ENCODE data around the gene IRF2BPL. TPM values are rescaled to one million over a fixed set of nuclear protein-coding genes. Genes with fewer than 3 reads are reported as not detected.

IRF2BPL gene
- total RNA-seq, 5 donors from 2014 or later (not counting 1 experiment from before 2014, with no cell fraction given), result 32.6 to 50.4 (median 38.8) TPM

- 38% methylated on average over 2 of the region's 8 CpGs for WGBS (ENCODE audit: insufficient coverage)
- H3K4me3 Mint-ChIP-seq, result peak overlapping the region; percentile 82 to 92 (median 90)
- peaks cover 2% of the 10 kb centered on the region for H3K36me3 Mint-ChIP-seq
- no peaks in the 10 kb centered on the region for H3K36me3 ChIP-seq (ENCODE audit: control insufficient read depth in 2 of 2, extremely low read depth in 1 of 2, insufficient read depth in 1 of 2, low read length in 1 of 2)
- peak overlapping the region in 1 of 2 donors; percentile 77 for H3K4me3 ChIP-seq (ENCODE audit: control insufficient read depth in 1 of 2, extremely low read depth in 1 of 2, low read length in 1 of 2)
- peaks cover 40 to 75% of the 10 kb centered on the region in 2 experiments for H3K4me1 ChIP-seq (ENCODE audit: control insufficient read depth in 1 of 2, extremely low read depth in 1 of 2, insufficient read depth in 2 of 2, low read length in 2 of 2)
- peaks cover 65 to 75% (median 73%) of the 10 kb centered on the region in 3 donors for H3K4me1 Mint-ChIP-seq
- no peaks in the 10 kb centered on the region for H3K9me3 ChIP-seq
- POLR2A ChIA-PET, result interaction anchor here in 1 of 2 donors (0.6 kb wide), 2 partner anchors 19 to 322 kb away, joined by 5 to 11 read pairs; no protein-coding TSS in a partner anchor
- no peaks in the 10 kb centered on the region for H3K27me3 ChIP-seq (replicated peaks in 1 of 2; ENCODE audit: control insufficient read depth in 2 of 2, extremely low read depth in 1 of 2, insufficient read depth in 2 of 2, low read length in 1 of 2)
- CTCF ChIA-PET, result interaction anchor here (0.7 to 1.1 kb wide), 2 partner anchors 13 to 84 kb away, joined by 3 read pairs; no protein-coding TSS in a partner anchor
- H3K9me3 Mint-ChIP-seq, result no peaks in the 10 kb centered on the region
- peak overlapping the region; percentile 94 to 96 for H3K27ac Mint-ChIP-seq
- H3K27ac ChIP-seq (ENCODE audit: low read length), result peak overlapping the region; percentile 100
- DNase-seq (no peak), ATAC-seq (replicated peaks in 1 of 4) (no peak)
- H3K27me3 Mint-ChIP-seq, result no peaks in the 10 kb centered on the region
Measured at GRCh38 chr14:77031759-77032490, 3.4 kb upstream of the IRF2BPL start.

- Histone ChIP-seq H3K9me3 (no peaks in the 10 kb centered on the region), H3K27me3 (replicated peaks in 1 of 2; ENCODE audit: control insufficient read depth in 2 of 2, extremely low read depth in 1 of 2, insufficient read depth in 2 of 2, low read length in 1 of 2) (no peaks in the 10 kb centered on the region), H3K4me1 (ENCODE audit: control insufficient read depth in 1 of 2, extremely low read depth in 1 of 2, insufficient read depth in 2 of 2, low read length in 2 of 2) (peaks cover 45 to 82% of the 10 kb centered on the region in 2 experiments), H3K4me3 (ENCODE audit: control insufficient read depth in 1 of 2, extremely low read depth in 1 of 2, low read length in 1 of 2) (peak overlapping the region; percentile 85 to 95), H3K36me3 (ENCODE audit: control insufficient read depth in 2 of 2, extremely low read depth in 1 of 2, insufficient read depth in 1 of 2, low read length in 1 of 2) (peaks cover 9 to 12% of the 10 kb centered on the region in 2 donors), H3K27ac (ENCODE audit: low read length) (peak overlapping the region; percentile 98)
- peak; percentile 54 to 80 (median 67) for DNase-seq
- under 1% methylated on average over 74 of the region's 81 CpGs for WGBS (ENCODE audit: insufficient coverage)
- Mint-ChIP-seq H3K4me3 (peak overlapping the region; percentile 88 to 99 (median 91)), H3K27me3 (no peaks in the 10 kb centered on the region), H3K4me1 (peaks cover 64 to 74% (median 70%) of the 10 kb centered on the region in 3 donors), H3K9me3 (no peaks in the 10 kb centered on the region), H3K27ac (peak overlapping the region; percentile 72 to 79), H3K36me3 (peaks cover 7% of the 10 kb centered on the region)
- ChIA-PET CTCF (interaction anchor here (0.5 to 4.0 kb wide), 10 partner anchors 12 to 112 kb away, joined by 3 to 31 read pairs (median 4); partner anchors contain the start of gene CIPC (in 1 of the 2)), POLR2A (interaction anchor here (0.6 to 3.0 kb wide), 9 partner anchors 13 to 268 kb away, joined by 3 to 41 read pairs (median 4); no protein-coding TSS in a partner anchor)
- ATAC-seq (replicated peaks in 1 of 4), result peak; percentile 36 to 43 (median 39)
Measured at GRCh38 chr14:77027538-77028383, 747 bp downstream of the IRF2BPL start.

DNA sequence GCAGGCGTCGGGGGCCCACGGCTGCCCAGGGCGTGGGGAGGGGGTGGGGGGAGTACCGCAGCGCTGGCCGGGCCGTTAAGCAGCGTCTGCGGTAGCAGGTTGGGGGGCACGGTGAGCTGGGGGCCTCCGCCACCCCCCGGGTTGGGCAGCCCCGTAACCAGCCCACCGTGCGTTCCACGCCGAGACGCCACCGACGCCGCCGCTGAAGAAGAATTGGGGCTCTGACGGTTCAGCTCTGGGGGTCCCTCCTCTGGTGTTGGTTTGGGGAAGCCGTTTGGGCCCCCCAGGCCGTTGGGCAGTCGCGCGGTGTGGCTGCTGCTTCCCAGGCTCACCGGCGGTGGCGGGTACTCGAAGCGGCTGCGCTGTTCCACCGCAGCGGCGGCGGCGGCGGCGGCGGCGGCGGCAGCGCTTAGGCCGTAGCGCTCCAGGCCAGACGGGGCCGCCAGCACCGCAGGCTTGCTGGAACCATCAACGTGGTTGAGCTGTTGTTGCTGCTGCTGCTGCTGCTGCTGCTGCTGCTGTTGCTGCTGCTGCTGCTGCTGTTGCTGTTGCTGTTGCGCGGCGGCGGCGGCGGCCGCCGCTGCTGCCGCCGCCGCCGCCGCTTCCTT, 1.5 kb downstream of the IRF2BPL start:
- peaks cover 38 to 82% of the 10 kb centered on the region in 2 experiments for H3K4me1 ChIP-seq (ENCODE audit: control insufficient read depth in 1 of 2, extremely low read depth in 1 of 2, insufficient read depth in 2 of 2, low read length in 2 of 2)
- H3K27me3 ChIP-seq (replicated peaks in 1 of 2; ENCODE audit: control insufficient read depth in 2 of 2, extremely low read depth in 1 of 2, insufficient read depth in 2 of 2, low read length in 1 of 2), result no peaks in the 10 kb centered on the region
- Mint-ChIP-seq H3K9me3 (no peaks in the 10 kb centered on the region), H3K4me1 (peaks cover 63 to 73% (median 69%) of the 10 kb centered on the region in 3 donors), H3K27ac (peak overlapping the region; percentile 63 to 79), H3K36me3 (peaks cover 7% of the 10 kb centered on the region), H3K27me3 (no peaks in the 10 kb centered on the region), H3K4me3 (peak overlapping the region; percentile 88 to 99 (median 91))
- POLR2A ChIA-PET, result interaction anchor here (0.6 to 3.0 kb wide), 4 partner anchors 14 to 80 kb away, joined by 3 to 41 read pairs (median 7); no protein-coding TSS in a partner anchor
- ATAC-seq (replicated peaks in 1 of 4) (peak; percentile 22 to 38 (median 32)), DNase-seq (peak in 34 of 35 experiments; percentile 14 to 83 (median 56))
- no peaks in the 10 kb centered on the region for H3K9me3 ChIP-seq
- peaks cover 9 to 12% of the 10 kb centered on the region in 2 donors for H3K36me3 ChIP-seq (ENCODE audit: control insufficient read depth in 2 of 2, extremely low read depth in 1 of 2, insufficient read depth in 1 of 2, low read length in 1 of 2)
- 5% methylated on average over 62 of the region's 65 CpGs for WGBS (ENCODE audit: insufficient coverage)
- H3K27ac ChIP-seq (ENCODE audit: low read length), result peak overlapping the region; percentile 98
- H3K4me3 ChIP-seq (ENCODE audit: control insufficient read depth in 1 of 2, extremely low read depth in 1 of 2, low read length in 1 of 2), result peak overlapping the region; percentile 85 to 95
- CTCF ChIA-PET, result interaction anchor here (0.5 to 4.0 kb wide), 4 partner anchors 13 to 107 kb away, joined by 3 to 31 read pairs (median 6); no protein-coding TSS in a partner anchor

DNA sequence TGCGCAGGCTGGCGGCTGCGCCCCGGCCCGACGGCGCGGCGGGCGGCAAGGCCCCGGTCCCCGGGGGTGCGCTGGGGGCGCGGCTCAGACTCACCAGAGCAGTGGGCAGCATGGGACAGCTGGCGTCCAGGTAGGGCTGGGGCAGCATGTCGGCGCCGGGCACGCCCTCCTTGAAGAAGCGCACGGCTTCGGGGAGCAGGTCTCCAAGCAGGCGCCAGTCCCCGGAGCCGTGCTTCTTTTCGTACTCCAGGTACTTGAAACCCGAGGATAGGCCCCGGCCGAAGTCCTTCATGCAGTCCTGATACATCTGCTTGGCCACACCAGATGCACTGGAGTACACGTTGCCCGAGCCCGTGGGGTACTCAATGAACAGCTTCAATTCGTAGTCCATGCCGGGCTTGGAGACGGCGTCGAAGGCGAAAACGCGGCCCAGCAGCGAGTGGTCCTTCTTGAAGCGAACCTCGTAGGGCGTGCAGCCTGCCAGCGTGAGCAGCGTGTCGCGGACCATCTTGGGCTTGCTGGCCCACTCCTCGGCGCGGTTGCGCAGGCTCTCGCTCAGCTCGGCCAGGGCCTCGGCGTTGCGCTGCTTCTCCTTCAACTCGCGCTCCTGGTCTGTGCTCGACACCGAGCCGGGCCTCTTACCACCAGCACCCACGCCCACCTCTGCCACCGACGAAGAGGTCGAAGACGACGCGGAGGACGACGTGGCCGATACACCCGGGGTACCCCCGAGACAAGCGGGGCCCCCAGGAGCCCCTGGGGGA, 2.2 kb downstream of the IRF2BPL start:
- no peak overlapping the region for H3K27ac ChIP-seq (ENCODE audit: low read length)
- H3K27me3 ChIP-seq (replicated peaks in 1 of 2; ENCODE audit: control insufficient read depth in 2 of 2, extremely low read depth in 1 of 2, insufficient read depth in 2 of 2, low read length in 1 of 2), result no peaks in the 10 kb centered on the region
- ChIA-PET POLR2A (interaction anchor here (0.6 to 3.0 kb wide), 4 partner anchors 14 to 79 kb away, joined by 3 to 41 read pairs (median 7); no protein-coding TSS in a partner anchor), CTCF (interaction anchor here (0.6 to 2.0 kb wide), 4 partner anchors 18 to 96 kb away, joined by 3 to 8 read pairs (median 4); no protein-coding TSS in a partner anchor)
- ATAC-seq (replicated peaks in 1 of 4) (no peak), DNase-seq (no peak)
- H3K27ac Mint-ChIP-seq, result peak overlapping the region; percentile 55 to 80
- H3K4me1 ChIP-seq (ENCODE audit: control insufficient read depth in 1 of 2, extremely low read depth in 1 of 2, insufficient read depth in 2 of 2, low read length in 2 of 2), result peaks cover 32 to 77% of the 10 kb centered on the region in 2 experiments
- H3K27me3 Mint-ChIP-seq, result no peaks in the 10 kb centered on the region
- 87% methylated on average over 63 of the region's 76 CpGs for WGBS (ENCODE audit: insufficient coverage)
- peak overlapping the region; percentile 77 to 99 (median 79) for H3K4me3 Mint-ChIP-seq
- peaks cover 9 to 12% of the 10 kb centered on the region in 2 donors for H3K36me3 ChIP-seq (ENCODE audit: control insufficient read depth in 2 of 2, extremely low read depth in 1 of 2, insufficient read depth in 1 of 2, low read length in 1 of 2)
- H3K4me3 ChIP-seq (ENCODE audit: control insufficient read depth in 1 of 2, extremely low read depth in 1 of 2, low read length in 1 of 2), result peak overlapping the region; percentile 85 to 95
- no peaks in the 10 kb centered on the region for H3K9me3 Mint-ChIP-seq
- peaks cover 7% of the 10 kb centered on the region for H3K36me3 Mint-ChIP-seq
- peaks cover 56 to 71% (median 62%) of the 10 kb centered on the region in 3 donors for H3K4me1 Mint-ChIP-seq
- no peaks in the 10 kb centered on the region for H3K9me3 ChIP-seq

DNA sequence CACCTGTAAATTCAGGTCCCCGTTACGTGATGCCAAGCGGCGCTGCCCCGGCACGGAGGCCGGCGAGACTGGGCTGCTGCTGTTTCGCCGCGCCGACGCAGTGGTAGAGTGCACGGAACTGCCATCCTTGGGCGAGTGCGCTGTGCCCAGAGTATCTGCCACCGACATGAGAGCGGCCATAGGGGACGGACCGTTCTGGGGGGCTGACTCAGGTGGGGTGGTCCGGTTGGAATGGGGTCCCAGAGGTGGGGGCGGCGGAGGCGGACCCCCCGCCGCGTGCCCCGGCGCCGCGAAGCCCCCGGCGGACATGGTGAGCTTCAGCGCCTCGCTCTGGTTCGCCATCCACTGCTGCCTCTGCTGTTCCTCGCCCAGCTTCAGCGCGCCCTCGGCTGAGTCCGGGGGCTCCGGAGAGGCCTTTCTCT, 2.8 kb downstream of the IRF2BPL start:
- Mint-ChIP-seq H3K4me1 (peaks cover 50 to 65% (median 56%) of the 10 kb centered on the region in 3 donors), H3K27ac (peak overlapping the region in 1 of 2 donors; percentile 36), H3K36me3 (peaks cover 7% of the 10 kb centered on the region), H3K27me3 (no peaks in the 10 kb centered on the region), H3K9me3 (no peaks in the 10 kb centered on the region), H3K4me3 (peak overlapping the region; percentile 50 to 76 (median 57))
- ChIA-PET CTCF (interaction anchor here (0.6 to 2.8 kb wide), 4 partner anchors 19 to 96 kb away, joined by 3 to 15 read pairs (median 4); no protein-coding TSS in a partner anchor), POLR2A (no interaction called here)
- ATAC-seq (replicated peaks in 1 of 4), result no peak
- Histone ChIP-seq H3K9me3 (no peaks in the 10 kb centered on the region), H3K36me3 (ENCODE audit: control insufficient read depth in 2 of 2, extremely low read depth in 1 of 2, insufficient read depth in 1 of 2, low read length in 1 of 2) (peaks cover 9 to 12% of the 10 kb centered on the region in 2 donors), H3K27ac (ENCODE audit: low read length) (no peak overlapping the region), H3K4me1 (ENCODE audit: control insufficient read depth in 1 of 2, extremely low read depth in 1 of 2, insufficient read depth in 2 of 2, low read length in 2 of 2) (peaks cover 27 to 73% of the 10 kb centered on the region in 2 experiments), H3K4me3 (ENCODE audit: control insufficient read depth in 1 of 2, extremely low read depth in 1 of 2, low read length in 1 of 2) (peak overlapping the region in 1 of 2 donors; percentile 85), H3K27me3 (replicated peaks in 1 of 2; ENCODE audit: control insufficient read depth in 2 of 2, extremely low read depth in 1 of 2, insufficient read depth in 2 of 2, low read length in 1 of 2) (no peaks in the 10 kb centered on the region)
- WGBS (ENCODE audit: insufficient coverage), result 97% methylated on average over 41 of the region's 42 CpGs
- no peak for DNase-seq

Measured in T-cell (primary cell).